ENCODE results near the gene RBFA. TPM values are rescaled to one million over a fixed set of nuclear protein-coding genes. Genes with fewer than 3 reads are reported as not detected.

RBFA gene
- polyA plus RNA-seq, 1 donor = 33.0 TPM

GRCh38 chr18:80042785-80043184 lies 8.6 kb downstream of the RBFA start:
- H3K27ac ChIP-seq (ENCODE audit: low read length) = no peak overlapping the region
- H3K9me3 ChIP-seq (ENCODE audit: control insufficient read depth, low read depth, low read length) = peaks cover 3% of the 10 kb centered on the region

GRCh38 chr18:80044072-80044471 lies 9.8 kb downstream of the RBFA start:
- H3K4me3 ChIP-seq (ENCODE audit: low read length) = no peak overlapping the region

More at GRCh38 chr18:80042785-80043184, 8.6 kb downstream of the RBFA start:
- peaks cover 52% of the 10 kb centered on the region for H3K36me3 ChIP-seq (ENCODE audit: control insufficient read depth, insufficient read depth, low read length)
- WGBS (ENCODE audit: insufficient coverage, low lambda C conversion rate) = no CpG with 5 or more reads among the region's 4 CpGs
- H3K4me3 ChIP-seq (ENCODE audit: low read length) = no peak overlapping the region
- H3K4me1 ChIP-seq (ENCODE audit: control insufficient read depth, insufficient read depth, low read length) = no peaks in the 10 kb centered on the region
- no peaks in the 10 kb centered on the region for H3K27me3 ChIP-seq (ENCODE audit: control insufficient read depth, insufficient read depth, low read length)
- DNase-seq = no peak

GRCh38 chr18:80046011-80046410 lies 11.8 kb downstream of the RBFA start:
- Histone ChIP-seq H3K4me1 (ENCODE audit: control insufficient read depth, insufficient read depth, low read length) (no peaks in the 10 kb centered on the region), H3K36me3 (ENCODE audit: control insufficient read depth, insufficient read depth, low read length) (peaks cover 64% of the 10 kb centered on the region), H3K9me3 (ENCODE audit: control insufficient read depth, low read depth, low read length) (peaks cover 3% of the 10 kb centered on the region), H3K4me3 (ENCODE audit: low read length) (no peak overlapping the region), H3K27ac (ENCODE audit: low read length) (no peak overlapping the region), H3K27me3 (ENCODE audit: control insufficient read depth, insufficient read depth, low read length) (no peaks in the 10 kb centered on the region)
- DNase-seq = no peak
- 100% methylated on average over 1 of the region's 8 CpGs for WGBS (ENCODE audit: insufficient coverage, low lambda C conversion rate)

More at GRCh38 chr18:80044072-80044471, 9.8 kb downstream of the RBFA start:
- Histone ChIP-seq H3K9me3 (ENCODE audit: control insufficient read depth, low read depth, low read length) (peaks cover 3% of the 10 kb centered on the region), H3K27me3 (ENCODE audit: control insufficient read depth, insufficient read depth, low read length) (no peaks in the 10 kb centered on the region), H3K27ac (ENCODE audit: low read length) (no peak overlapping the region), H3K36me3 (ENCODE audit: control insufficient read depth, insufficient read depth, low read length) (peaks cover 52% of the 10 kb centered on the region), H3K4me1 (ENCODE audit: control insufficient read depth, insufficient read depth, low read length) (no peaks in the 10 kb centered on the region)
- no peak for DNase-seq
- WGBS (ENCODE audit: insufficient coverage, low lambda C conversion rate) = no CpG with 5 or more reads among the region's 11 CpGs

- Histone ChIP-seq H3K4me3 (ENCODE audit: low read length) (no peak overlapping the region), H3K27me3 (ENCODE audit: control insufficient read depth, insufficient read depth, low read length) (no peaks in the 10 kb centered on the region), H3K27ac (ENCODE audit: low read length) (no peak overlapping the region), H3K36me3 (ENCODE audit: control insufficient read depth, insufficient read depth, low read length) (peaks cover 61% of the 10 kb centered on the region), H3K4me1 (ENCODE audit: control insufficient read depth, insufficient read depth, low read length) (no peaks in the 10 kb centered on the region), H3K9me3 (ENCODE audit: control insufficient read depth, low read depth, low read length) (peaks cover 3% of the 10 kb centered on the region)
- no peak for DNase-seq
- 100% methylated on average over 1 of the region's 16 CpGs for WGBS (ENCODE audit: insufficient coverage, low lambda C conversion rate)
These were observed 12.2 kb downstream of the RBFA start for GRCh38 chr18:80046431-80046830.

- no CpG with 5 or more reads among the region's 10 CpGs for WGBS (ENCODE audit: insufficient coverage, low lambda C conversion rate)
- no peaks in the 10 kb centered on the region for H3K4me1 ChIP-seq (ENCODE audit: control insufficient read depth, insufficient read depth, low read length)
- peaks cover 3% of the 10 kb centered on the region for H3K9me3 ChIP-seq (ENCODE audit: control insufficient read depth, low read depth, low read length)
- DNase-seq = no peak
- H3K27me3 ChIP-seq (ENCODE audit: control insufficient read depth, insufficient read depth, low read length) = no peaks in the 10 kb centered on the region
- H3K36me3 ChIP-seq (ENCODE audit: control insufficient read depth, insufficient read depth, low read length) = peaks cover 61% of the 10 kb centered on the region
- H3K27ac ChIP-seq (ENCODE audit: low read length) = no peak overlapping the region
- H3K4me3 ChIP-seq (ENCODE audit: low read length) = no peak overlapping the region
These were observed 12.8 kb downstream of the RBFA start for GRCh38 chr18:80046961-80047541.

GRCh38 chr18:80050797-80051196 lies 16.6 kb downstream of the RBFA start:
- no peak for DNase-seq
- H3K27me3 ChIP-seq (ENCODE audit: control insufficient read depth, insufficient read depth, low read length) = no peaks in the 10 kb centered on the region
- no peak overlapping the region for H3K27ac ChIP-seq (ENCODE audit: low read length)
- no peak overlapping the region for H3K4me3 ChIP-seq (ENCODE audit: low read length)
- no CpG with 5 or more reads among the region's 6 CpGs for WGBS (ENCODE audit: insufficient coverage, low lambda C conversion rate)
- H3K36me3 ChIP-seq (ENCODE audit: control insufficient read depth, insufficient read depth, low read length) = peaks cover 36% of the 10 kb centered on the region
- H3K4me1 ChIP-seq (ENCODE audit: control insufficient read depth, insufficient read depth, low read length) = no peaks in the 10 kb centered on the region
- H3K9me3 ChIP-seq (ENCODE audit: control insufficient read depth, low read depth, low read length) = peaks cover 14% of the 10 kb centered on the region

- Histone ChIP-seq H3K27me3 (ENCODE audit: control insufficient read depth, insufficient read depth, low read length) (no peaks in the 10 kb centered on the region), H3K4me1 (ENCODE audit: control insufficient read depth, insufficient read depth, low read length) (no peaks in the 10 kb centered on the region), H3K36me3 (ENCODE audit: control insufficient read depth, insufficient read depth, low read length) (no peaks in the 10 kb centered on the region), H3K27ac (ENCODE audit: low read length) (no peak overlapping the region), H3K9me3 (ENCODE audit: control insufficient read depth, low read depth, low read length) (peaks cover 27% of the 10 kb centered on the region), H3K4me3 (ENCODE audit: low read length) (no peak overlapping the region)
- WGBS (ENCODE audit: insufficient coverage, low lambda C conversion rate) = 89% methylated on average over 1 of the region's 2 CpGs
- no peak for DNase-seq
These were observed 21.9 kb downstream of the RBFA start for GRCh38 chr18:80056095-80056494.

- Histone ChIP-seq H3K9me3 (ENCODE audit: control insufficient read depth, low read depth, low read length) (peaks cover 23% of the 10 kb centered on the region), H3K27me3 (ENCODE audit: control insufficient read depth, insufficient read depth, low read length) (no peaks in the 10 kb centered on the region), H3K36me3 (ENCODE audit: control insufficient read depth, insufficient read depth, low read length) (no peaks in the 10 kb centered on the region), H3K4me3 (ENCODE audit: low read length) (no peak overlapping the region), H3K4me1 (ENCODE audit: control insufficient read depth, insufficient read depth, low read length) (no peaks in the 10 kb centered on the region), H3K27ac (ENCODE audit: low read length) (no peak overlapping the region)
- 100% methylated on average over 1 of the region's 6 CpGs for WGBS (ENCODE audit: insufficient coverage, low lambda C conversion rate)
- DNase-seq = no peak
These were observed 25.7 kb downstream of the RBFA start for GRCh38 chr18:80059945-80060344.

- Histone ChIP-seq H3K27ac (ENCODE audit: low read length) (no peak overlapping the region), H3K4me3 (ENCODE audit: low read length) (no peak overlapping the region), H3K36me3 (ENCODE audit: control insufficient read depth, insufficient read depth, low read length) (no peaks in the 10 kb centered on the region), H3K9me3 (ENCODE audit: control insufficient read depth, low read depth, low read length) (peaks cover 7% of the 10 kb centered on the region), H3K27me3 (ENCODE audit: control insufficient read depth, insufficient read depth, low read length) (no peaks in the 10 kb centered on the region), H3K4me1 (ENCODE audit: control insufficient read depth, insufficient read depth, low read length) (no peaks in the 10 kb centered on the region)
- 67% methylated on average over 3 of the region's 9 CpGs for WGBS (ENCODE audit: insufficient coverage, low lambda C conversion rate)
- no peak for DNase-seq
These were observed 31.5 kb downstream of the RBFA start for GRCh38 chr18:80065705-80066104.

GRCh38 chr18:80067321-80067720 lies 33.1 kb downstream of the RBFA start:
- no CpG with 5 or more reads among the region's 8 CpGs for WGBS (ENCODE audit: insufficient coverage, low lambda C conversion rate)
- no peak overlapping the region for H3K27ac ChIP-seq (ENCODE audit: low read length)
- no peaks in the 10 kb centered on the region for H3K27me3 ChIP-seq (ENCODE audit: control insufficient read depth, insufficient read depth, low read length)
- H3K9me3 ChIP-seq (ENCODE audit: control insufficient read depth, low read depth, low read length) = peaks cover 1% of the 10 kb centered on the region
- H3K4me3 ChIP-seq (ENCODE audit: low read length) = no peak overlapping the region
- no peak for DNase-seq
- no peaks in the 10 kb centered on the region for H3K36me3 ChIP-seq (ENCODE audit: control insufficient read depth, insufficient read depth, low read length)
- H3K4me1 ChIP-seq (ENCODE audit: control insufficient read depth, insufficient read depth, low read length) = no peaks in the 10 kb centered on the region

GRCh38 chr18:80067897-80068296 lies 33.7 kb downstream of the RBFA start:
- Histone ChIP-seq H3K27ac (ENCODE audit: low read length) (no peak overlapping the region), H3K9me3 (ENCODE audit: control insufficient read depth, low read depth, low read length) (no peaks in the 10 kb centered on the region), H3K36me3 (ENCODE audit: control insufficient read depth, insufficient read depth, low read length) (no peaks in the 10 kb centered on the region), H3K4me1 (ENCODE audit: control insufficient read depth, insufficient read depth, low read length) (no peaks in the 10 kb centered on the region), H3K4me3 (ENCODE audit: low read length) (no peak overlapping the region), H3K27me3 (ENCODE audit: control insufficient read depth, insufficient read depth, low read length) (no peaks in the 10 kb centered on the region)
- DNase-seq = no peak
- WGBS (ENCODE audit: insufficient coverage, low lambda C conversion rate) = no CpG with 5 or more reads among the region's 10 CpGs

Data from large intestine (tissue), 3 donors.